Pancreas (tissue), 10 donors: ENCODE measurements around the gene GPRC5B. TPM values are rescaled to one million over a fixed set of nuclear protein-coding genes. Genes with fewer than 3 reads are reported as not detected.

Source experiments
- ATAC-seq, 4 donors: fragments of 200-7000 bp; cut with Tn5 transposase; one replicate each; pipeline versions ENCODE4 v1.8.0 to v1.9.1; 2020; ENCODE audit warnings: mild to moderate bottlenecking in 4 of 4, moderate library complexity in 4 of 4
- DNase-seq, 6 donors: peaks; one replicate each; pipeline ENCODE4 v3.0.0-alpha.2; 2020
- FAIRE-seq: peaks from 2 replicates; lab custom pipeline; 2012; peaks lifted over from hg19 to GRCh38; lab: Jason Lieb, UNC
- H3K27ac ChIP-seq, 4 donors: fragments of 200-600 bp; sonication (generic); 1 replicate in 3 of 4; 2 replicates in 1 of 4; pipeline versions ENCODE4 v1.5.0 to v1.8.0; 2020
- H3K27me3 ChIP-seq, 4 donors: fragments of 200-600 bp; one replicate each; pipeline ENCODE4 v1.8.0; 2021
- H3K36me3 ChIP-seq, 3 donors: fragments of 200-600 bp; sonication (generic) in 1 of 3; one replicate each; pipeline versions ENCODE4 v1.5.0 to v1.8.0; 2020 to 2021
- H3K4me1 ChIP-seq, 3 donors: fragments of 200-600 bp; one replicate each; pipeline ENCODE4 v1.8.0; 2021
- H3K4me3 ChIP-seq, 4 donors: fragments of 200-600 bp; sonication (generic) in 2 of 4; one replicate each; pipeline versions ENCODE4 v1.5.0 to v1.8.0; 2020 to 2021
- H3K9me3 ChIP-seq, 4 donors: fragments of 200-600 bp; one replicate each; pipeline ENCODE4 v1.8.0; 2021
- CTCF ChIP-seq, 4 donors: fragments of 200-600 bp; sonication (generic) in 3 of 4; IDR thresholded peaks; one replicate each; pipeline versions ENCODE4 v1.5.0 to v1.8.0; 2021; ENCODE audit warnings: antibody characterized with exemption in 4 of 4
- WGBS, 2 donors: extraction: QIAGEN DNeasy Blood & Tissue Kit; methylation state at CpG; one replicate each; pipeline ENCODE4 v1.1.7; 2013; 5-methylcytosine and 5-hydroxymethylcytosine counted together
- intact Hi-C, 3 donors: fragments of 100-400 bp; cut with DNase I; formaldehyde crosslinking; loops; one replicate each; pipeline versions ENCODE4 v1.11.1 to v1.14.2; 2022
- polyA plus RNA-seq, 2 donors: library from polyadenylated mRNA; stranded (reverse); fragments of 200-250 nt; gene quantifications; one replicate each; pipeline ENCODE4 v1.2.3, GENCODE V29; 2013
- total RNA-seq, 6 donors: library from RNA; stranded (reverse); fragmentation: NEBNext Ultra II Directional in 4 of 6; extraction: Animal tissue kit (Norgen Biotek cat#: 25700) in 4 of 6; gene quantifications; one replicate each; pipeline versions ENCODE4 v1.2.1 to v1.2.4, GENCODE V29; 2021 to 2023
- donor health status: healthy with polysubstance abuse.
- donor health status: DM: no; HTN: no; CAD: no; lungs with moderate emphysema.
- donor health status: DM: no; HTN: no; CAD: no.
- donor health status: control.
- donor health status: control.
- donor health status: Bipolar disorder and iron deficiency.
- donor health status: DM: yes; HTN: yes; CAD: no.
- donor health status: DM: no; HTN: no; CAD: no.
- donor health status: DM: no; HTN: no; CAD: no.
- donor health status: DM: yes; HTN: yes; CAD: no.

Gene GPRC5B
- total and polyA plus RNA-seq, 8 donors: 20.0 to 95.5 (median 27.4) TPM

- Histone ChIP-seq H3K27ac (no peak overlapping the region), H3K4me3 (no peak overlapping the region), H3K4me1 (no peaks in the 10 kb centered on the region), H3K9me3 (no peaks in the 10 kb centered on the region), H3K36me3 (no peaks in the 10 kb centered on the region), H3K27me3 (no peaks in the 10 kb centered on the region)
- FAIRE-seq: no peak
- intact Hi-C loops: no loop called here
- no peak for DNase-seq
- ATAC-seq: peak in 2 of 4 donors; percentile 27 to 53
- 91% methylated on average over 11 of the region's 11 CpGs for WGBS, 2 donors
- TF ChIP-seq CTCF (IDR thresholded peaks at IDR 0.05): no peak
These were observed 39.6 kb downstream of the GPRC5B start for GRCh38 chr16:19844945-19845641.

- no peak overlapping the region for H3K27ac ChIP-seq
- no peaks in the 10 kb centered on the region for H3K27me3 ChIP-seq
- H3K36me3 ChIP-seq: no peaks in the 10 kb centered on the region
- no peak for TF ChIP-seq CTCF (IDR thresholded peaks at IDR 0.05)
- ATAC-seq (no peak), FAIRE-seq (no peak), DNase-seq (no peak)
- H3K4me1 ChIP-seq: no peaks in the 10 kb centered on the region
- H3K4me3 ChIP-seq: no peak overlapping the region
- intact Hi-C loops: no loop called here
- no peaks in the 10 kb centered on the region for H3K9me3 ChIP-seq
- WGBS, 2 donors: 90 to 100% methylated on average over 1 of the region's 1 CpG
These were observed 41.3 kb downstream of the GPRC5B start for GRCh38 chr16:19843371-19843770.

- Histone ChIP-seq H3K9me3 (no peaks in the 10 kb centered on the region), H3K36me3 (no peaks in the 10 kb centered on the region), H3K4me1 (no peaks in the 10 kb centered on the region), H3K27me3 (no peaks in the 10 kb centered on the region), H3K27ac (no peak overlapping the region), H3K4me3 (no peak overlapping the region)
- 56 to 64% methylated on average over 6 of the region's 6 CpGs for whole genome bisulfite sequencing, 2 donors
- no peak for TF ChIP-seq CTCF (IDR thresholded peaks at IDR 0.05)
- ATAC-seq (no peak), DNase-seq (no peak), FAIRE-seq (no peak)
- intact Hi-C loops: no loop called here
These were observed 42.1 kb downstream of the GPRC5B start for GRCh38 chr16:19842426-19843157.

- intact Hi-C loops: no loop called here
- WGBS, 2 donors: 73 to 83% methylated on average over 3 of the region's 3 CpGs
- Histone ChIP-seq H3K27me3 (no peaks in the 10 kb centered on the region), H3K4me3 (no peak overlapping the region), H3K9me3 (no peaks in the 10 kb centered on the region), H3K27ac (no peak overlapping the region), H3K36me3 (no peaks in the 10 kb centered on the region), H3K4me1 (no peaks in the 10 kb centered on the region)
- TF ChIP-seq CTCF (IDR thresholded peaks at IDR 0.05): no peak
- ATAC-seq: no peak
- DNase-seq: no peak
- no peak for FAIRE-seq
These were observed 43.5 kb downstream of the GPRC5B start for GRCh38 chr16:19841184-19841583.
